Gastrocnemius medialis (tissue), 4 donors: ENCODE results near the gene OR2T27.

Experiments used
- POLR2A ChIP-seq, 2 donors: fragments of 450-650 bp; IDR thresholded peaks; one replicate each; pipeline ENCODE4 v1.6.1; 2017; ENCODE audit warnings: antibody characterized with exemption in 2 of 2, mild to moderate bottlenecking in 2 of 2, moderate library complexity in 2 of 2
- TF ChIP-seq, protein P1 (sequence below), 5 experiments: fragments of 450-650 bp in 3 of 5; fragments of 200-600 bp in 2 of 5; sonication (generic) in 2 of 5; IDR thresholded peaks in 4 of 5; conservative IDR thresholded peaks in 1 of 5; 1 replicate in 4 of 5; 2 replicates in 1 of 5; pipeline ENCODE4 v1.5.1; 2016 to 2019; ENCODE audit warnings: antibody characterized with exemption in 5 of 5, mild to moderate bottlenecking in 3 of 5, moderate library complexity in 3 of 5

DNA sequence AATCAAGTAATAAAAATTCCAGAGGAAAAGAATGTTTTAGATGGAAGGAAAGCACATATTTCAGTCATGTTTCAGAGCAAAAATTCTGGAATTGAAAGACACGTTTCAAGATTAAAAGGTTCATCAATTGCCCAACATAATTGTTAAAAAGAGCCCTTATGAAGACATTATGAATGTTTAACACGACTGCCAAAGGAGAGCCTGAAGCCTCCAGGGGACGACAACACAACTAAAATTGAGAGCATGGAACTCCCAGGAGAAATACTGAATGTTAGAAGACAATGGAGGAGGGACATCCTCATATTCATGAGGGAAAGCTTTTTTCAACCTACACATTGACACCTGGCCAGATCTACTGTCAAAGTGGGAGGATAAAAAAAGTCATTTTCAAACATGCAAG is 36.5 kb downstream of the OR2T27 start:
- TF ChIP-seq, protein P1, sequence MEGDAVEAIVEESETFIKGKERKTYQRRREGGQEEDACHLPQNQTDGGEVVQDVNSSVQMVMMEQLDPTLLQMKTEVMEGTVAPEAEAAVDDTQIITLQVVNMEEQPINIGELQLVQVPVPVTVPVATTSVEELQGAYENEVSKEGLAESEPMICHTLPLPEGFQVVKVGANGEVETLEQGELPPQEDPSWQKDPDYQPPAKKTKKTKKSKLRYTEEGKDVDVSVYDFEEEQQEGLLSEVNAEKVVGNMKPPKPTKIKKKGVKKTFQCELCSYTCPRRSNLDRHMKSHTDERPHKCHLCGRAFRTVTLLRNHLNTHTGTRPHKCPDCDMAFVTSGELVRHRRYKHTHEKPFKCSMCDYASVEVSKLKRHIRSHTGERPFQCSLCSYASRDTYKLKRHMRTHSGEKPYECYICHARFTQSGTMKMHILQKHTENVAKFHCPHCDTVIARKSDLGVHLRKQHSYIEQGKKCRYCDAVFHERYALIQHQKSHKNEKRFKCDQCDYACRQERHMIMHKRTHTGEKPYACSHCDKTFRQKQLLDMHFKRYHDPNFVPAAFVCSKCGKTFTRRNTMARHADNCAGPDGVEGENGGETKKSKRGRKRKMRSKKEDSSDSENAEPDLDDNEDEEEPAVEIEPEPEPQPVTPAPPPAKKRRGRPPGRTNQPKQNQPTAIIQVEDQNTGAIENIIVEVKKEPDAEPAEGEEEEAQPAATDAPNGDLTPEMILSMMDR (IDR thresholded peaks at IDR 0.05 in 4 of 5, conservative IDR thresholded peaks at IDR 0.05 in 1 of 5), result peak in 1 of 5 experiments; percentile 44
- TF ChIP-seq POLR2A (IDR thresholded peaks at IDR 0.05), result no peak
